Fibroblast of lung (primary cell): ENCODE data around the gene ANKRD65.

Experiments
- EZH2 ChIP-seq: IDR thresholded peaks from 2 replicates; pipeline ENCODE4 v1.5.1; 2012; ENCODE audit warnings: low read length, control low read depth, mild to moderate bottlenecking; ENCODE audit errors: missing control alignments
- TF ChIP-seq, protein P1 (sequence below), 2 donors: IDR thresholded peaks in 1 of 2; conservative IDR thresholded peaks in 1 of 2; 1 replicate in 1 of 2; 2 replicates in 1 of 2; pipeline ENCODE4 v1.5.1; 2011 to 2012; ENCODE audit warnings: low read length in 2 of 2, control low read depth in 1 of 2, inconsistent platforms in 1 of 2, low read depth in 1 of 2, mild to moderate bottlenecking in 1 of 2

GRCh38 chr1:1421907-1422464, 910 bp upstream of the ANKRD65 start:
- TF ChIP-seq, protein P1, sequence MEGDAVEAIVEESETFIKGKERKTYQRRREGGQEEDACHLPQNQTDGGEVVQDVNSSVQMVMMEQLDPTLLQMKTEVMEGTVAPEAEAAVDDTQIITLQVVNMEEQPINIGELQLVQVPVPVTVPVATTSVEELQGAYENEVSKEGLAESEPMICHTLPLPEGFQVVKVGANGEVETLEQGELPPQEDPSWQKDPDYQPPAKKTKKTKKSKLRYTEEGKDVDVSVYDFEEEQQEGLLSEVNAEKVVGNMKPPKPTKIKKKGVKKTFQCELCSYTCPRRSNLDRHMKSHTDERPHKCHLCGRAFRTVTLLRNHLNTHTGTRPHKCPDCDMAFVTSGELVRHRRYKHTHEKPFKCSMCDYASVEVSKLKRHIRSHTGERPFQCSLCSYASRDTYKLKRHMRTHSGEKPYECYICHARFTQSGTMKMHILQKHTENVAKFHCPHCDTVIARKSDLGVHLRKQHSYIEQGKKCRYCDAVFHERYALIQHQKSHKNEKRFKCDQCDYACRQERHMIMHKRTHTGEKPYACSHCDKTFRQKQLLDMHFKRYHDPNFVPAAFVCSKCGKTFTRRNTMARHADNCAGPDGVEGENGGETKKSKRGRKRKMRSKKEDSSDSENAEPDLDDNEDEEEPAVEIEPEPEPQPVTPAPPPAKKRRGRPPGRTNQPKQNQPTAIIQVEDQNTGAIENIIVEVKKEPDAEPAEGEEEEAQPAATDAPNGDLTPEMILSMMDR (conservative IDR thresholded peaks at IDR 0.05 in 1 of 2, IDR thresholded peaks at IDR 0.05 in 1 of 2; ENCODE audit: low read depth in 1 of 2, low read length in 2 of 2) = no peak
- no peak for TF ChIP-seq EZH2
